ENCODE data around the gene CACNA1C.

Gene CACNA1C

DNA sequence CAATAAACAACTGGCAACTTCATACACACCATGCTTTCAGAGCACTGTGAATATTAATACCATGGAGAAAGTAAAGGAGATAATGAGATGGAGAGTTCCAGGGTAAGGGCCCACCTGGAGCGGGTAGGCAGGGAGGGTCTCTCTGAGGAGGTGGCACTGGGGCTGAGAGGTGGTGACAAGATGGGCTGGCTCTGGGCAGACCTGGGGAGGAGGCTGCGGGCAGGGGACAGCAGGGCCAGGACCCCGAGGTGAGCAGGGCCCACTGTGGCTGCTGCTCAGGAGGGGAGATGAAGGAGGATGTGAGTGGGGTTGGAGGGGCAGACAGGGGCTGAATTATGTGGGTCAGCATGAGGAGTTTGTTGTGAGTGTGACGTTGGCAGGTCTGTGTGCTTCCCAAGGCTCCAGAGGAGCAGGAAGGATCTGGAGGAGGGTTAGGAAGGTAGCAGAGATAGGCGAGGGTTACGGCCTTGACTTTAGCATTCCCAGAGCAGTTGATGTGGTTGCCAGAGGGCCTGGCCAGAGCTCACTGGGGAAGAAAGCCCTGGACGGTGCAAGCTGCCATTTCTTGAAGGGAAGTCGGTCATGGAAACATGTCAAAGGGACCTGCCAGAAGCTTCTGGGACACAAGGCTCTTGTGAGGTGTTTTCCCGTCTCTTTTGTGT lies 88.2 kb downstream of the CACNA1C start:
- DNase-seq (ENCODE audit: low spot score): no peak

DNA sequence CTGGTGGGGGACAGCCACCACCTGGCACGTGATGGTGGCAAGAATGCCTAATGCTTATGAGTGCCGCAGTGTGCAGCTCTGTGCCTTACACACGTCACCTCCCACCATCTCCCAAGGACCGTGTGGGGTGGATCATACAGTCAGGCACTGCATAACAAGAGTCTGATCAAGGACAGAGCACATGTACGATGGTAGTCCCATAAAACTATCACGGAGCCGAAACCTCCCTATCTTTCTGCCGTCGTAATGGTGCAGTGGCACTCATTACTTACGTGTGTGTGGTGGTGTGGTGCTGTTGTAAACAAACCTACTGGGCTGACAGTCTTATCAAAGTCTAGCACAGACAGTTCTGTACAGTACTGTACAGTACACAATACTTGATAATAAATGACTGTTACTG lies 89.3 kb downstream of the CACNA1C start:
- no peak for DNase-seq (ENCODE audit: low spot score)

DNA sequence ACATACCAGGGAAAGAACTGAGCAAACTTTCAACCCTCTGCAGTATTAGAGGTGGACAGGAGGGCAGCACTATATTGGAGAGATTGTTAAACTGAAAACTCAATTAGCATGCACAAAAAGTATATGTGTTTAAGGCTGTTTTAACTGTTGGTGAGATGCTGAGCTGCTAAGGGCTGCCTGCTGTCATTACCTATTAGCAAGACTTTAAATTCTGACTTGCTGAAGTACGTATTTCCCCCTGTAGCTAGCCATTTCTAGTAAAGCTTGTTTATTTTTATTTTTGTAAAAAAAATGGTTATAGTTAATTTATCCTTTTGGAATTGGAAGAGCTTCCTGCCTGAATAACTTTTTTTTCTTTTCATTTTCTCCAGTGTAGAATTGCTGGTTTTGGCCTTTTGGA lies 92.2 kb downstream of the CACNA1C start:
- DNase-seq (ENCODE audit: low spot score): no peak

- no peak for DNase-seq (ENCODE audit: low spot score)
Measured at GRCh38 chr12:2145433-2145998, 92.7 kb downstream of the CACNA1C start.

GRCh38 chr12:2147335-2147734 lies 94.5 kb downstream of the CACNA1C start:
- no peak for DNase-seq (ENCODE audit: low spot score)

DNA sequence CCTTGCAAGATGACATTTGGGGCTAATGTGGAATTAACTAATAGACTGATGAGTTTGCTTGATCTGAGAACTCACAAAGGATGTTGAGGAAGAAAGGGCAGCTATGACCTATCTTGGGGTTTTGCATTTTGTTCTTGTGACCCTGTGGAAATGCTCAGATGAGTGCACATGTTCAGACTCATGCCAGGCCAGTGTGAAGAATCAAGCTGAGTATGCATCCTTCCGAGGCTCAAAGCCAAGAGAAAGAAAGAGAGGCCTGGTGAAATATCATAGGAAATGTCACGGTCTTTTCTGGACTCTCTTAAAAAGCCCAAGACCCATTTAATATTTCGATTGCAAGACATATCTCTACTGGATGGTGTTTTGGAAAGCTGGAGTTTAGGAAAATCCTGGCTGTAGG lies 96.3 kb downstream of the CACNA1C start:
- no peak for DNase-seq (ENCODE audit: low spot score)

DNA sequence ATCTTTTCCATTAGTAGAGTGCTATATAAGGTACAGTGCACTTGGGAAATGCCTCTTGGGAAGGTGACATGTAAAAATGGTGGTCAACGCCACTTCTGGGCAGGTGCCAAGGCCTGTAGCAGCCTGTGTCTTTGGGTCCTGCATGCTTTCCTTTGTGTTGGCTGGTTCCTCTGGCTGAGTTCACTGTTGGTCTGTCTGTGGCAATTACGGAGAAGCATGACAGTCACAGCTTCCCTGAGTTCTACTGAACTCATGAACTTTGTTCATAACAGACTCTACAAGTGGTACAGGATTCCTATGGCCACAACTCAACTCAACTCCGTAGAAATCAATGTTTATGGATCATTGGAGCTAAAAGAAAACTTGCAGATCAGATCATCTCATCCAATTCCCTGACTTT lies 98.0 kb downstream of the CACNA1C start:
- DNase-seq (ENCODE audit: low spot score): no peak

DNA sequence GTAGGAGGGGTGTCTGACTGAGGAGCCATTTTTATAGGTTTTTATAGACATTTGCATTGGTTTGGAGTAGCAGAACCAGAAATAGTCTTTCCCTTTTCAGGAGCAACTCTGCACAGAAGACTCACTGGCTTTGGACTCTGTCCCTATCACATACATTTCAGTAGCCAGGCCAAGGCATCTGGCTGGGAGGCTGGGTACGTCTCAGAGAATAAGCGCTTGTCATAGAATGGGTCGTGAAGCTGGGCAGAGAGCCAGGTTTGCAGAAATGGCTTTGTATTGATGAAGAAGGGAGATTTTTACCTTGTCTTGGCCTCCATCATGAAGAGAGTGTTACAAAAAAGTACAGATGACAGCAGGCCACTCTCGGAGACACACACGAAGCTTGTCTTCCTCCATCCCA lies 98.6 kb downstream of the CACNA1C start:
- DNase-seq (ENCODE audit: low spot score): no peak

DNA sequence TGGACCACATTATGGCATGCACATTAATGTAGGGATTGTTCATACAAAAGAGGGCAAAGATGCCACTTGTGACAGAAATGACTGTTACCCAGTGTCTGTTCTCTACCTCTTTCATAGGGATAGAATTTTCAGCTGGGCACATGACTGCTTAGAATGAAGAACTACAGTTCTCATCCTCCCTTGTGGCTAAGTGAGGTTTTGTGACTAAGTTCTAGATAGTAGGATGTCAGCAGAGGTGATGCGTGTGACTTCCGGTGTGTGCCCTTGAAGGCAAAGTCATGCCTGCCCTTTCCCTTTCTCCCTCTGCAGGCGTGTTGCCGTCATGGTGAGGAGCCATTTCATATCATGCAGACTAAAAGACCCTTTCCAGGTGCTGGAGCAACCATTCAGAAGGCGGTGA lies 99.3 kb downstream of the CACNA1C start:
- no peak for DNase-seq (ENCODE audit: low spot score)

DNA sequence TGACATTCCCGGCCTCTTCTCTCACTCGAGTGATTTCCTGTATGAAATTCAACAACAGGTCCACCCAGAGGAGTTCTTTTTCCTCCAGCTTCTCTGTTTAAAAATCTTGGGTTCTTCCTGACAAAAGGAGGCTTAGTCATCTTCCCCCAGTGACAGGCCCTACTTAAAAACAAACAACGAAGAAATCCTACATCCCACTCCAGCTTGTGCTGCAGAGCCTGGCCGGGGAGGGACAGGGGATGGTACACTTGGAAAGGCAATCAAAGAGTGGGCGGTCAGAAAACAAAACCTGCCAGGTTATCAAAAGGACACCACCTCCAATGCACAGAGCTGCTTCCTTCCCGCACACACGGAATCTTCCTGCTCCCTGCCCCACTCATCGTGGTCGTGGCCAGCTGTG lies 101.3 kb downstream of the CACNA1C start:
- no peak for DNase-seq (ENCODE audit: low spot score)

GRCh38 chr12:2154521-2154920 lies 101.7 kb downstream of the CACNA1C start:
- DNase-seq (ENCODE audit: low spot score): no peak

GRCh38 chr12:2156333-2156732 lies 103.5 kb downstream of the CACNA1C start:
- DNase-seq (ENCODE audit: low spot score): no peak

GRCh38 chr12:2160043-2160442 lies 107.3 kb downstream of the CACNA1C start:
- no peak for DNase-seq (ENCODE audit: low spot score)

- no peak for DNase-seq (ENCODE audit: low spot score)
Measured at GRCh38 chr12:2161473-2161872, 108.7 kb downstream of the CACNA1C start.

- DNase-seq (ENCODE audit: low spot score): no peak
Measured at GRCh38 chr12:2163177-2163941, 110.6 kb downstream of the CACNA1C start.

DNA sequence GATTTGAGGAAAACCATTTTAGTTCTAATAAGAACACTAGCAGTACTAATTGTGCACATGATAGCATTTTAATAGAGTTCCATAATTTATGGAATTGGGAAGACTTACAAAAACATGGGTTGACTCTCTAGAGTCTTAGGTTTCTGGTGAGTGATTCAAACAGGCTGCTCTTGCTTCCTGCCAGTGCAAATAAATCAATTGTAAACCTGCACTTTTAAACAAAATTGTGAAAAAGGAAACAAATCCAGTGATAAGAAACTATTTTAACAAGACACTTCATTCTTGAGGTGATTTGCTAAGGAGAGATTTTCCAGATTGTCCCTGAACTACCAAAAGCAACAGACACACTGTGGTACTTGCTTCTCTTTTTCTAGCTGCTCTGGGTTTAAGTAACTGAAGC lies 112.2 kb downstream of the CACNA1C start:
- DNase-seq (ENCODE audit: low spot score): no peak

DNA sequence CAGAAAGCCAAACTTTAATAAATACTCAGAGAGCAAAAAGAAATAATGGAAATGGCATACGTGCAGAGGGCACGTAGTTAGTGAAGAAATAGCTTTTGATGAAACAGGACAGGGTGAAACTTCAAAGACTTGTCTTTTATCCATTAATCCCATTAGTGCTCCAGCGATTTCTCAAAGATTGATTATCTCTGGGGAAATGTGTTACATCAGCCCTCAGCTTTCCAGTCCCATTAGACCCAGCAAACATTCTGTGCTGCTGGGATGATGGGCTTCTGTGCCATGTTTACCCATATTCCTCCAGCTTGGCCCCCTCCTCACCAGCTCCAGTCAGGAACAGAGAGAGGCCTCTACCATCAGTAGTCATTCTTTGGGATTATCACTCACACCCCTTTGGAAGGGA lies 113.1 kb downstream of the CACNA1C start:
- DNase-seq (ENCODE audit: low spot score): no peak

GRCh38 chr12:2166696-2167095 lies 113.9 kb downstream of the CACNA1C start:
- DNase-seq (ENCODE audit: low spot score): no peak

DNA sequence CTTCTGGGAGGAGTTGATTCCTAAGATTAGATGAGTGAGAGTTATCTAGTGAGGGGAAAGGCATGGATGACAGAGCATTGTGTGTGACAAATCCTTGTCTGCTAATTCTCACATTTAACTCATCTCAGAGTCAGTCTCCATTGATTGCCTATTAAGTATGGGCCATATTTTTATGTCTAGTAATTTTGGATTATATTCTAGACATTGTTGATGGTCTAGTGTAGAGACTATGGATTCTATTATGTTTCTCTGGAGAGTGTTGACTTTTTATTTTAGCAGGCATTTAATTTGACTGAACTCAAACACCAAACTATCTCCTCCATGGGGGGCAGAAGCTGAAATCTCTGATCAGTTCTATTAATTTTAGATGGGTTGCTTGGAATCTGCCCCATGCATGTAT lies 114.4 kb downstream of the CACNA1C start:
- no peak for DNase-seq (ENCODE audit: low spot score)

DNA sequence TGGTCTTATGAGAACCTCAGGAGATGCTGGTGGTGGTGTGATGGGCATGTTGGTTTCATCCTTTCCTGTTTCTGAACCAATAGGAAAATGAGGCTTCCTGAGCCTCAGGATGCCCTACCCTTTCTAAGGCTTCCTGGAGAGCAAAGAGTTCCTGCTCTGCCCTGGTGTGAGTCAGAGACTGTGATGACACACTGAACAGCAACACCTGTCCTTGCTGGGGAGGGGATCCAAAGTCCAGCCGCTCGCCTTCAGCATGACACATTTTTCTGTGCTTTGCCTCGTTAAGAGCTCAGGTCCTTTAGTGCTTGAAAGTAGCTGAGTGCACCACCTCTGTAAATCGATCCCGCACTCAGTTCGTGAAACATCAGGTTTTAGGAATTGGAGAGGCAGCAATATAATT lies 116.0 kb downstream of the CACNA1C start:
- DNase-seq (ENCODE audit: low spot score): no peak

- no peak for DNase-seq (ENCODE audit: low spot score)
Measured at GRCh38 chr12:2169489-2169888, 116.7 kb downstream of the CACNA1C start.

DNA sequence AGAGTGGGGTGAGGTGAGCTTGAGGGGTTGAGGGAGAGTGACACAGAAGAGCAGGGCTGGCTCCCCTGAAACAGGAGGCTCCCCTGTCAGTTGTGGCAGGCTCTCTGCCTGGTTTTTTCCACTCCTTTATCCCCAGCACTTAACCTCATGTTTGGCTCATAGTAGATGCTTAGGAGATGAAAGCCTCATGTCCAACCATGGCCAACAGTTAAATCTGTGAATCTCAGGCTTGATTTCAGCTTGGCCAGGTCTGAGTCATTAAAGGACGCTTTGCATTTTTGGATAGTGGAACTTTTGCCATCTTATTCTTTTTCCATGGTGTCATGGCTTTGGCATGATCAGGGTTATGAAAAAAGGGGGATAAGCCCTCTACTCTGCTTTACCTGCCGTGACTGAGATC lies 117.2 kb downstream of the CACNA1C start:
- no peak for DNase-seq (ENCODE audit: low spot score)

DNA sequence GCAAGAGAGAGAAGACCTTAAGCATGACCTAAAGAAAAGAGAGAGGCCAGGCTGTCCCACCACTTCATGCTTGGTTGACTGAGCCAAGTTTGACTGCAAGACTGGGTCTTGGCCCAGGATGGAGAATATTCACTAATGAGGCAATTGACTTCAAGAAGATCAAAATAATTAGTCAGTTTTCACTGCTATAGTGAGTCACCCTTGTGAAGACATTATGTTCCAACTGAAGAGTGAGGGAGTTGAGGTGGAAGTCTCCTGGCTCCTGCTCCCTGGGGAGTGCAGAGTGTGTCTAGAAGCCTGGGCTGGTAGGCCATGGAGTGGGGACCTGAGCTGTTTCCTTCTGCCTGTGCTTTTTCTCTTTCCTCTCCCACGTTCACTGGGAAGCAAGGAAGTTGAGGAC lies 117.6 kb downstream of the CACNA1C start:
- DNase-seq (ENCODE audit: low spot score): no peak

Measured in germinal center (tissue), 1 donor.